ENCODE data around the gene PPP1R14C.

Gene PPP1R14C

GRCh38 chr6:150169181-150169580 lies 26.3 kb downstream of the PPP1R14C start:
- TF ChIP-seq ESRRG (CRISPR knock-in tag; IDR thresholded peaks at IDR 0.05) (no peak), ISL1 (CRISPR knock-in tag; IDR thresholded peaks at IDR 0.05) (no peak), POU6F1 (CRISPR knock-in tag; IDR thresholded peaks at IDR 0.05; ENCODE audit: borderline replicate concordance, low read depth) (no peak), TSHZ2 (CRISPR knock-in tag; IDR thresholded peaks at IDR 0.05) (no peak), ZFP30 (CRISPR knock-in tag; IDR thresholded peaks at IDR 0.05) (no peak), TOX (CRISPR knock-in tag; IDR thresholded peaks at IDR 0.05; ENCODE audit: borderline replicate concordance) (no peak), ARNTL (CRISPR knock-in tag; IDR thresholded peaks at IDR 0.05; ENCODE audit: borderline replicate concordance, low read depth) (no peak), ZNF8 (CRISPR knock-in tag; IDR thresholded peaks at IDR 0.05) (no peak), GLIS3 (CRISPR knock-in tag; IDR thresholded peaks at IDR 0.05) (no peak), ZFP3 (CRISPR knock-in tag; IDR thresholded peaks at IDR 0.05) (no peak), BACH2 (CRISPR knock-in tag; IDR thresholded peaks at IDR 0.05; ENCODE audit: borderline replicate concordance) (no peak), ZNF565 (CRISPR knock-in tag; conservative IDR thresholded peaks at IDR 0.05; ENCODE audit: low read depth) (no peak), ZC3H10 (CRISPR knock-in tag; IDR thresholded peaks at IDR 0.05) (no peak), TCF4 (CRISPR knock-in tag; IDR thresholded peaks at IDR 0.05; ENCODE audit: borderline replicate concordance) (no peak), RARB (CRISPR knock-in tag; IDR thresholded peaks at IDR 0.05) (no peak), ZNF70 (CRISPR knock-in tag; IDR thresholded peaks at IDR 0.05) (no peak), OSR1 (CRISPR knock-in tag; IDR thresholded peaks at IDR 0.05) (no peak), SNAI2 (CRISPR knock-in tag; IDR thresholded peaks at IDR 0.05) (no peak)
- TF ChIP-seq, protein P1, sequence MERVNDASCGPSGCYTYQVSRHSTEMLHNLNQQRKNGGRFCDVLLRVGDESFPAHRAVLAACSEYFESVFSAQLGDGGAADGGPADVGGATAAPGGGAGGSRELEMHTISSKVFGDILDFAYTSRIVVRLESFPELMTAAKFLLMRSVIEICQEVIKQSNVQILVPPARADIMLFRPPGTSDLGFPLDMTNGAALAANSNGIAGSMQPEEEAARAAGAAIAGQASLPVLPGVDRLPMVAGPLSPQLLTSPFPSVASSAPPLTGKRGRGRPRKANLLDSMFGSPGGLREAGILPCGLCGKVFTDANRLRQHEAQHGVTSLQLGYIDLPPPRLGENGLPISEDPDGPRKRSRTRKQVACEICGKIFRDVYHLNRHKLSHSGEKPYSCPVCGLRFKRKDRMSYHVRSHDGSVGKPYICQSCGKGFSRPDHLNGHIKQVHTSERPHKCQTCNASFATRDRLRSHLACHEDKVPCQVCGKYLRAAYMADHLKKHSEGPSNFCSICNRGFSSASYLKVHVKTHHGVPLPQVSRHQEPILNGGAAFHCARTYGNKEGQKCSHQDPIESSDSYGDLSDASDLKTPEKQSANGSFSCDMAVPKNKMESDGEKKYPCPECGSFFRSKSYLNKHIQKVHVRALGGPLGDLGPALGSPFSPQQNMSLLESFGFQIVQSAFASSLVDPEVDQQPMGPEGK (CRISPR knock-in tag; IDR thresholded peaks at IDR 0.05; ENCODE audit: borderline replicate concordance): no peak
- no peak for ATAC-seq

DNA sequence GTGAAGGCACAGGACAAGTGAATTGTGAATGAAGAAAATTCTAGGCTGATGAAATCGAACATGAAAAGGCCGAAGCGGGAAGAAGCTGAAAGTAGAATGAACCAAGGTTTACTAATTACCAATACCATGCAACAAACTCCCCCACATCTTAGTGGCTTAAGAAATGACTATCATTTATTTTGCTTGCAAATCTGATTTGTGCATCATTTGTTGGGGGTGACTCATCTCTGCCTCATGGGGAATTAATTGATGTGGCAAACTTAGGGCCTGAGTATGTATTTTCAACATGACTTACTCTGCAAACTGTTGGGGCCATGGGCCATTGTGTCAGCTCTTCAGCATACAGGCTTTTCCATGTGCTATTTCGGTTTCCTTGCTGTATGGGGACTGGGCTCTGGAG lies 26.8 kb downstream of the PPP1R14C start:
- ATAC-seq: no peak
- TF ChIP-seq SNAI2 (CRISPR knock-in tag; IDR thresholded peaks at IDR 0.05) (no peak), OSR1 (CRISPR knock-in tag; IDR thresholded peaks at IDR 0.05) (no peak), ZFP30 (CRISPR knock-in tag; IDR thresholded peaks at IDR 0.05) (no peak), GLIS3 (CRISPR knock-in tag; IDR thresholded peaks at IDR 0.05) (no peak), BACH2 (CRISPR knock-in tag; IDR thresholded peaks at IDR 0.05; ENCODE audit: borderline replicate concordance) (no peak)
- TF ChIP-seq, protein P2, sequence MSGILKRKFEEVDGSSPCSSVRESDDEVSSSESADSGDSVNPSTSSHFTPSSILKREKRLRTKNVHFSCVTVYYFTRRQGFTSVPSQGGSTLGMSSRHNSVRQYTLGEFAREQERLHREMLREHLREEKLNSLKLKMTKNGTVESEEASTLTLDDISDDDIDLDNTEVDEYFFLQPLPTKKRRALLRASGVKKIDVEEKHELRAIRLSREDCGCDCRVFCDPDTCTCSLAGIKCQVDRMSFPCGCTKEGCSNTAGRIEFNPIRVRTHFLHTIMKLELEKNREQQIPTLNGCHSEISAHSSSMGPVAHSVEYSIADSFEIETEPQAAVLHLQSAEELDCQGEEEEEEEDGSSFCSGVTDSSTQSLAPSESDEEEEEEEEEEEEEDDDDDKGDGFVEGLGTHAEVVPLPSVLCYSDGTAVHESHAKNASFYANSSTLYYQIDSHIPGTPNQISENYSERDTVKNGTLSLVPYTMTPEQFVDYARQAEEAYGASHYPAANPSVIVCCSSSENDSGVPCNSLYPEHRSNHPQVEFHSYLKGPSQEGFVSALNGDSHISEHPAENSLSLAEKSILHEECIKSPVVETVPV (CRISPR knock-in tag; IDR thresholded peaks at IDR 0.05): no peak

DNA sequence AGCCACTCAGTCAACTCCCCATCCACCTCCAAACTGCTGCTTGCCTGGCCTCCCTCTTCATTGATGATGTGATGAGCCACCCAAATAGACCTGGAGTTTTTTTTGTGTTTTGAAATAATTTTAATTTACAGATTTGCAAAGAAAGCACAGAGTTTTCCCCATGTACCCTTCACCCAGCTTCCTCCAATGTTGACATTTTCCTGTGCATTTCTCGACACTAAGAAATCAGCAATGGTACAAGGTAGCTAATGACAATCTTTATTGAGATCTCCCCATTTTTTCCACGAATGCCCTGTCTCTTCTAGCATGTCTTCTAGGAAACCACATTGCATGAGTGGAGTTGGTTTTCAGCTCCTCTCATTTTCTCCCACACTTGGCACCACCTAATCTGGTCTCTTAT lies 30.1 kb downstream of the PPP1R14C start:
- ATAC-seq: no peak
- TF ChIP-seq TSHZ2 (CRISPR knock-in tag; IDR thresholded peaks at IDR 0.05): no peak
- TF ChIP-seq ISL1 (CRISPR knock-in tag; IDR thresholded peaks at IDR 0.05): no peak
- TF ChIP-seq PPARA (CRISPR knock-in tag; IDR thresholded peaks at IDR 0.05; ENCODE audit: borderline replicate concordance): no peak
- no peak for TF ChIP-seq ESRRG (CRISPR knock-in tag; IDR thresholded peaks at IDR 0.05)
- no peak for TF ChIP-seq RARB (CRISPR knock-in tag; IDR thresholded peaks at IDR 0.05)
- TF ChIP-seq CSDC2 (CRISPR knock-in tag; IDR thresholded peaks at IDR 0.05): no peak
- TF ChIP-seq, protein P2 (CRISPR knock-in tag; IDR thresholded peaks at IDR 0.05): no peak
- no peak for TF ChIP-seq BACH2 (CRISPR knock-in tag; IDR thresholded peaks at IDR 0.05; ENCODE audit: borderline replicate concordance)
- TF ChIP-seq OSR1 (CRISPR knock-in tag; IDR thresholded peaks at IDR 0.05): no peak
- no peak for TF ChIP-seq TOX (CRISPR knock-in tag; IDR thresholded peaks at IDR 0.05; ENCODE audit: borderline replicate concordance)
- TF ChIP-seq ZNF70 (CRISPR knock-in tag; IDR thresholded peaks at IDR 0.05): no peak
- no peak for TF ChIP-seq ZNF565 (CRISPR knock-in tag; conservative IDR thresholded peaks at IDR 0.05; ENCODE audit: low read depth)
- TF ChIP-seq ZNF8 (CRISPR knock-in tag; IDR thresholded peaks at IDR 0.05): no peak
- TF ChIP-seq SNAI2 (CRISPR knock-in tag; IDR thresholded peaks at IDR 0.05): no peak
- TF ChIP-seq ZC3H10 (CRISPR knock-in tag; IDR thresholded peaks at IDR 0.05): no peak
- TF ChIP-seq POU6F1 (CRISPR knock-in tag; IDR thresholded peaks at IDR 0.05; ENCODE audit: borderline replicate concordance, low read depth): no peak
- no peak for TF ChIP-seq TCF4 (CRISPR knock-in tag; IDR thresholded peaks at IDR 0.05; ENCODE audit: borderline replicate concordance)
- TF ChIP-seq ZFP3 (CRISPR knock-in tag; IDR thresholded peaks at IDR 0.05): no peak
